ENCODE measurements around the gene PKD1.
"Not testable (repeated sequence)": the region's sequence is repeated elsewhere in the genome, so short reads cannot be mapped to it uniquely, and the experiment has no call there.

Gene PKD1

GRCh38 chr16:2102471-2102870, 33.2 kb downstream of the PKD1 start:
- in situ Hi-C loops (cut with MboI; ENCODE audit: low sequenced_read_pairs, unreplicated experiment) = no loop called here
- TF ChIP-seq, protein P1, sequence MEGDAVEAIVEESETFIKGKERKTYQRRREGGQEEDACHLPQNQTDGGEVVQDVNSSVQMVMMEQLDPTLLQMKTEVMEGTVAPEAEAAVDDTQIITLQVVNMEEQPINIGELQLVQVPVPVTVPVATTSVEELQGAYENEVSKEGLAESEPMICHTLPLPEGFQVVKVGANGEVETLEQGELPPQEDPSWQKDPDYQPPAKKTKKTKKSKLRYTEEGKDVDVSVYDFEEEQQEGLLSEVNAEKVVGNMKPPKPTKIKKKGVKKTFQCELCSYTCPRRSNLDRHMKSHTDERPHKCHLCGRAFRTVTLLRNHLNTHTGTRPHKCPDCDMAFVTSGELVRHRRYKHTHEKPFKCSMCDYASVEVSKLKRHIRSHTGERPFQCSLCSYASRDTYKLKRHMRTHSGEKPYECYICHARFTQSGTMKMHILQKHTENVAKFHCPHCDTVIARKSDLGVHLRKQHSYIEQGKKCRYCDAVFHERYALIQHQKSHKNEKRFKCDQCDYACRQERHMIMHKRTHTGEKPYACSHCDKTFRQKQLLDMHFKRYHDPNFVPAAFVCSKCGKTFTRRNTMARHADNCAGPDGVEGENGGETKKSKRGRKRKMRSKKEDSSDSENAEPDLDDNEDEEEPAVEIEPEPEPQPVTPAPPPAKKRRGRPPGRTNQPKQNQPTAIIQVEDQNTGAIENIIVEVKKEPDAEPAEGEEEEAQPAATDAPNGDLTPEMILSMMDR (IDR thresholded peaks at IDR 0.05; ENCODE audit: borderline replicate concordance, control extremely low read depth, extremely low read depth, insufficient read depth, missing control alignments) = no peak
- DNase-seq (ENCODE audit: low spot score) = no peak

DNA sequence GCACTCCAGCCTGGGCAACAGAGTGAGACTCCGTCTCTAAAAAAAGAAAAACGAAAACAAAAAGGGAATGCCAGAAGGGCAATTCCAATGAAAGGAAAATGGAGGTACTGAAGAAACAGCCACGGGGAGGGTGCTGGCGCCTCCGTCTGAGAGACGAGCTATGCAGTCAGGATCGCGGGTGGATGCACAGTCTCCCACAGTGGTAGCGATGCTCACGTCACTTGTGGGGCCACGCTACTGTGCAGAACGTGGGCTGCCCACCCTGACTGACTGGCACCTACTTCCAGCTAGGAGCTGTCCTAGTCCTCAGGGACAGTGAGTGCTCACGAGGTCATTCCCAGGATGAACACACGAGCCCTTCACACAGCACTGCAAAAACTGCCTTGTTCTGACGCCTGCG, 34.1 kb downstream of the PKD1 start:
- DNase-seq (ENCODE audit: low spot score); in situ Hi-C loops (cut with MboI; ENCODE audit: low sequenced_read_pairs, unreplicated experiment): not testable (repeated sequence)

- DNase-seq (ENCODE audit: low spot score); in situ Hi-C loops (cut with MboI; ENCODE audit: low sequenced_read_pairs, unreplicated experiment): not testable (repeated sequence)
These were observed 38.0 kb downstream of the PKD1 start for GRCh38 chr16:2097689-2098088.

DNA sequence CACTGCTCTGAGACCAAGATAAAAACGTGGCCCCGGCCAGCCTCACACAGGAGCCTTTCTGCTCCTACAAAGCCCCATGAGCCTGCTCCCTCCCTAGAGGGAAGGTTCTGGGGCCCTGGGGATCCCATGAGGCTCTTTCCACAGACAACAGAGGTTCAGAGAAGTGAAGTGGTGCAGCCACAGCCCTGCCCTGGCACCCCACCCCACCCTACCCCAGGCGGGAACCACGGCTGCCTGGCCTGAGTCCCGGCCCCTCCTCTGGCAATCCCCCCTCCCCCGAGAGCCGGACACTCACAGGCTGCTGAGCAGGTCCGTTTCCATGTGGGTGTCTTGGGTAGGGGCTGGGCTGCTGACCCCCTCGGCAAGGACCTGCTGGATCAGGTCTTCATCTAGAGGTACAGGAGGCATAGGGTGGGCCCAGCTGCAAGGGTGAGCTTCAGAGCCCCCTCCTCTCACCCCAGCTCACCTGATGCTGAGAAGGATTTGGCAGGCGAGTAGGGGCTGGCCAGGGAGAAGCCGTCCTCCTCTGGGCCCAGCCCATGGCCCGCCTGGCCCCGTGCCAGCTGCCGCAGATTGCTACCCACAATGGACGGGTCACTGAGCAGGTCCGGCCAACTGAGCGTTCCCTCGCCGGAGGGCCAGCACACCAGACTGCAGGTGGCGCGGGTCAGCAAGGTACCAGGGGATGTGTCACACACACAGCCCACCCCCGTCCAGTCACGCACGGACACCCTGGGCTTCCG, 38.7 kb downstream of the PKD1 start:
- in situ Hi-C loops (cut with MboI; ENCODE audit: low sequenced_read_pairs, unreplicated experiment) = no loop called here
- no peak for DNase-seq (ENCODE audit: low spot score)
- TF ChIP-seq, protein P1 (IDR thresholded peaks at IDR 0.05; ENCODE audit: borderline replicate concordance, control extremely low read depth, extremely low read depth, insufficient read depth, missing control alignments) = no peak

DNA sequence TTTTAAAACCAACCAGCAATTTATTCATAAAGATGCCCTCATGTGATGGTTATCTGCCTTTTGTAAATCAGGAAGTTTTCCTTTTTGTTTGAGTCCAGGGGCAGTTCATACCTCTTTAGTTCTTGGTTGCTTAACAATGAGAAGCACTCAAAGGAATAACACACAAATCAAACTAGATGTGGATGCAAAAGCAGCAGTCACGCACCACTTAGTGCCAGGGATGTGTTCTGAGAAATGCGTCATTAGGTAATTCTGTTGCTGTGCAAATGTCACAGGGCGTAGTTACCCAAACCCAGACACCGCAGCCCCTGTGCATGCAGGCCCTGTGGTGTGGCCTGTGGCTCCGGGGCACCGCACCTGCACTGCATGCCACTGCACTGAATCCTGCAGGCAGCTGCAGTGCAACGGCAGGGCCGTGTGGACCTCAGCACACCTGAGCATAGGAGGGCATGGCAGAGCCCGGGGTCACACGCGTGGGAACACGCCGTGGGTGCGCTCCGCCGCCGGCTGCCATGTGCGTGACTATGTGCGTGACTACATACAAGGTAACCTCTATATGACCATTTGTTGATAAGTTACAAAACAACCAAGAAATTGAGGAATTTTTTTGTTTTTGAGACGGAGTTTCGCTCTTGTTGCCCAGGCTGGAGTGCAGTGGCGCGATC, 39.6 kb downstream of the PKD1 start:
- in situ Hi-C loops (cut with MboI; ENCODE audit: low sequenced_read_pairs, unreplicated experiment) = no loop called here
- no peak for DNase-seq (ENCODE audit: low spot score)
- TF ChIP-seq, protein P1 (IDR thresholded peaks at IDR 0.05; ENCODE audit: borderline replicate concordance, control extremely low read depth, extremely low read depth, insufficient read depth, missing control alignments) = no peak

DNA sequence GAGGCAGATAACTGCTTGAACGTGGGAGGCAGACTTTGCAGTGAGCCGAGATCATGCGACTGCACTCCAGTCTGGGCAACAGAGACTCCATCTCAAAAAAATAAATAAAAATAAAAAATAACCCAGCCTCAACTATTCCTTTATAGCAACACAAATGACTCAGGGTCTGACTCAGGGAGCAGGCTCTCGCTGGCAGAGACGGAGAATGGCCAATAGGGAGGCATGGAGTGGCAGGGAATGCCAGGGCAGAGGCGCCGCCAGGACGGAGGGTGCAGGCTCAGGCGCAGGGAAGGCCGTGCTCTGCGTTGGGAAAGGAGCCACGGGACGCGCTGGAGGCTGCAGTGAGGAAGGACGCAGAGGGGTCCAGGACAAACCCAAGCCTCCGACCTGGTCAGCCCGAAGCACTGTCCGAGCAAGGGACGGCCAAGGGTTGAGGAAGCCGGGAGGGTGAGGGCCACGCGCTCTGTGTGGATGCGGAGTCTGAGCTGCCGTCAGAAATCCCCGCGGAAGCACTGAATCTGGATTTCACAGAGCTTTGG, 40.3 kb downstream of the PKD1 start:
- no peak for DNase-seq (ENCODE audit: low spot score)
- in situ Hi-C loops (cut with MboI; ENCODE audit: low sequenced_read_pairs, unreplicated experiment) = no loop called here
- TF ChIP-seq, protein P1 (IDR thresholded peaks at IDR 0.05; ENCODE audit: borderline replicate concordance, control extremely low read depth, extremely low read depth, insufficient read depth, missing control alignments) = no peak

GRCh38 chr16:2093793-2094192, 41.9 kb downstream of the PKD1 start:
- no peak for DNase-seq (ENCODE audit: low spot score)
- in situ Hi-C loops (cut with MboI; ENCODE audit: low sequenced_read_pairs, unreplicated experiment) = no loop called here
- TF ChIP-seq, protein P1 (IDR thresholded peaks at IDR 0.05; ENCODE audit: borderline replicate concordance, control extremely low read depth, extremely low read depth, insufficient read depth, missing control alignments) = no peak

Measured in GM13976 (cell line).